Spinal cord (tissue), 10 donors: ENCODE results near the gene BGN. TPM values are rescaled to one million over a fixed set of nuclear protein-coding genes. Genes with fewer than 3 reads are reported as not detected.

Experiments
- DNase-seq, 6 donors: peaks; one replicate each; pipeline versions ENCODE4 v3.0.0 to v3.0.0-alpha.2; 2013 to 2015; ENCODE audit warnings: low spot score in 6 of 6, low read depth in 4 of 6
- H3K27ac ChIP-seq: one replicate; pipeline ENCODE4 v1.5.1; 2013; ENCODE audit warnings: low read depth, low read length, control low read depth
- H3K27me3 ChIP-seq: one replicate; pipeline ENCODE4 v1.6.1; 2013; ENCODE audit warnings: low read length; ENCODE audit not compliant: control insufficient read depth, insufficient read depth
- H3K36me3 ChIP-seq: one replicate; pipeline ENCODE4 v1.6.1; 2013; ENCODE audit warnings: low read length; ENCODE audit not compliant: control insufficient read depth, insufficient read depth
- H3K4me1 ChIP-seq: one replicate; pipeline ENCODE4 v1.6.1; 2013; ENCODE audit warnings: low read length; ENCODE audit not compliant: control insufficient read depth, insufficient read depth
- H3K4me3 ChIP-seq: one replicate; pipeline ENCODE4 v1.5.1; 2013; ENCODE audit warnings: low read depth, low read length, control low read depth
- H3K9me3 ChIP-seq: one replicate; pipeline ENCODE4 v1.6.1; 2013; ENCODE audit warnings: low read length; ENCODE audit not compliant: control insufficient read depth, insufficient read depth
- WGBS: methylation state at CpG from one replicate; pipeline ENCODE4 v1.1.5; 2013; ENCODE audit warnings: missing lambda C conversion rate; ENCODE audit not compliant: insufficient coverage; 5-methylcytosine and 5-hydroxymethylcytosine counted together
- polyA plus RNA-seq, 2 donors: library from polyadenylated mRNA; unstranded; fragments of 120-200 nt; gene quantifications; one replicate each; pipeline ENCODE4 v1.2.1, GENCODE V29; 2013; ENCODE audit not compliant: insufficient read length in 2 of 2
- total RNA-seq, 2 donors: library from RNA; depleted of rRNA in 1 of 2; stranded (reverse); fragments of 120-200 nt in 1 of 2; fragments of >200 nt in 1 of 2; gene quantifications; one replicate each; pipeline versions ENCODE4 v1.2.3 to v1.2.4, GENCODE V29; 2013 to 2014
- donor health status: healthy.

Gene BGN
- total and polyA plus RNA-seq, 4 donors: 40.2 to 136 (median 83.5) TPM

DNA sequence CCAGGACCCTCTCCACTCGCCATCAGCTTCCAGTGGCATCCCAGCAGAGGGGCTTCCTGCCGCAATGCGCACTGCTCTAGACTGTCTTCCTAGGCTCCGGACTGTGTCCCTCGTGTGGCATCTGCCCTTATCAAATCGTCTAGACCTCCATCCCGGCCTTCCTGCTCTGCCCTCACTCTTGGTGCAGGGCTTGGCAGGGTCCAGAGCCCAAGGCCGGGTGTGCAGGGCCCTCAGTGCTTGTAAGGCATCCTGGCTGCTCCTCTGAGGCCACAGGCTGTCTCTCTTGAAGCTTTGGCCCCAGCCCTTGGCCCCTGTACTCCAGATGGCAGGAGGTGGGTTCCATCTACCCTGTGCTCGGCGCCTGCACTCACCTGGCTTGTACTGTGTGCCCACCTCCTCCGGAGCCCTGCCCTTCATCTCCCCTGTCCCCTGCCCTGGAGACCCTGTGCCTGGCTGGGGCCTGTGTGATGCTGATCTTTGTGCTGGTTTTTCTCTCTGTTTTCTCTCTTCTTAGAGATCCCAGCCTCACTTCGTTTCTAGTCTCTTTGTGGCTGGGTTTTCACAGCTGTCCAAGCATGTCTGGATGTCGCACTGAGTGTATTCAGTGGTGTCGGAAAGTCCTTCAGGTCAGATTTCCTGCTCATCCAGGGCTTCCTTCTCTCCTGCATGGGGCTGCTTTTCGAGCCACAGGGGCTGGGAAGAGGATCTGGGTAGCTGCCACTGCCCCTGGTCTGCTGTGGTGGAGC is 45.2 kb upstream of the BGN start:
- peaks cover 43% of the 10 kb centered on the region for H3K36me3 ChIP-seq
- no peak overlapping the region for H3K27ac ChIP-seq
- no peaks in the 10 kb centered on the region for H3K4me1 ChIP-seq
- DNase-seq: no peak
- H3K4me3 ChIP-seq: no peak overlapping the region
- 86% methylated on average over 10 of the region's 15 CpGs for WGBS
- no peaks in the 10 kb centered on the region for H3K27me3 ChIP-seq
- no peaks in the 10 kb centered on the region for H3K9me3 ChIP-seq

- Histone ChIP-seq H3K27me3 (no peaks in the 10 kb centered on the region), H3K9me3 (no peaks in the 10 kb centered on the region), H3K27ac (no peak overlapping the region), H3K36me3 (peaks cover 44% of the 10 kb centered on the region), H3K4me1 (peaks cover 3% of the 10 kb centered on the region), H3K4me3 (no peak overlapping the region)
- WGBS: 86% methylated on average over 23 of the region's 26 CpGs
- DNase-seq: no peak
Measured at GRCh38 chrX:153450114-153450948, 44.4 kb upstream of the BGN start.

DNA sequence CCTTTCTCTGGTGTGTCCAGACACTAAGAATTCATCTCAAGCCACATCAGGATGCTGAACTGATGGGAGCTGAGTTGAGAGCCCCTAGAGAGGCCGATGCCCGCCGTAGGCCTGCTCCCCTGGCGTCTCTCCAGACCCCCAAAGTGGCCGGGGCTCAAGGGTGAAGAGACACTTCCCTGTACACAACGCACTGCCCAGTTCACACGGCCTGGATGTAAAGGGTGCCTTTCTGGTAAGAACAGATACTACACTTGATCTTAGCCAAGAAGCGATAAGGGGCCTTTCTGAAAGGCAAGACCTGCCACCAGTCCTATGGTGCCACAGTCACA is 43.9 kb upstream of the BGN start:
- peaks cover 45% of the 10 kb centered on the region for H3K36me3 ChIP-seq
- H3K9me3 ChIP-seq: no peaks in the 10 kb centered on the region
- no peaks in the 10 kb centered on the region for H3K27me3 ChIP-seq
- peaks cover 9% of the 10 kb centered on the region for H3K4me1 ChIP-seq
- 81% methylated on average over 5 of the region's 8 CpGs for WGBS
- no peak for DNase-seq
- H3K27ac ChIP-seq: no peak overlapping the region
- no peak overlapping the region for H3K4me3 ChIP-seq

- Histone ChIP-seq H3K9me3 (no peaks in the 10 kb centered on the region), H3K27ac (no peak overlapping the region), H3K36me3 (peaks cover 44% of the 10 kb centered on the region), H3K4me3 (no peak overlapping the region), H3K4me1 (peaks cover 25% of the 10 kb centered on the region), H3K27me3 (no peaks in the 10 kb centered on the region)
- DNase-seq: no peak
- 83% methylated on average over 16 of the region's 16 CpGs for WGBS
Measured at GRCh38 chrX:153454901-153455550, 39.8 kb upstream of the BGN start.

- Histone ChIP-seq H3K27me3 (no peaks in the 10 kb centered on the region), H3K4me1 (peaks cover 25% of the 10 kb centered on the region), H3K9me3 (no peaks in the 10 kb centered on the region), H3K27ac (no peak overlapping the region), H3K36me3 (peaks cover 39% of the 10 kb centered on the region), H3K4me3 (no peak overlapping the region)
- no peak for DNase-seq
- WGBS: 77% methylated on average over 16 of the region's 16 CpGs
Measured at GRCh38 chrX:153455571-153455970, 39.2 kb upstream of the BGN start.

GRCh38 chrX:153456161-153456560 is 38.6 kb upstream of the BGN start:
- Histone ChIP-seq H3K36me3 (peaks cover 35% of the 10 kb centered on the region), H3K9me3 (no peaks in the 10 kb centered on the region), H3K27ac (no peak overlapping the region), H3K27me3 (no peaks in the 10 kb centered on the region), H3K4me1 (peaks cover 25% of the 10 kb centered on the region), H3K4me3 (no peak overlapping the region)
- 73% methylated on average over 12 of the region's 12 CpGs for whole genome bisulfite sequencing
- peak in 2 of 6 donors; percentile 40 to 49 for DNase-seq

DNA sequence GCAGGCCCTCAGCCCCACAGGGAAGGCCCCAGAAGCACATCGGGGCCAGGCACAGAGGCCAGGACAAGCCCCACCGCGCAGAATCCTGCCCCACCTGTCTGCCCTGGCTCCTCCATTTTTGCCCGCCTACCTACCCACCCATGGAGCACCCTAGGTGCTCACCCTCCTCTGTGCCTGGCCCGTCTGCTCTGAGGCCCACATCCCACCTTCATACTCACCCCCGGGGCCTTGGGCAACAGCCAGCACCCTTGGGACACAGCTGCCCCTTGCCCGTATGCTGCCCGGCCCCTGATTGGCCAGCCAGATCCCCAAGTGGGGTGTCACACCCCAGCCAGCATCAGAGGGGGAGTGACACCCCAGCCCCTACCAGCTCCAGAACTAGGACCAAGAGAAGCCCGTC is 38.1 kb upstream of the BGN start:
- peaks cover 25% of the 10 kb centered on the region for H3K4me1 ChIP-seq
- H3K9me3 ChIP-seq: no peaks in the 10 kb centered on the region
- no peak overlapping the region for H3K4me3 ChIP-seq
- DNase-seq: no peak
- no peak overlapping the region for H3K27ac ChIP-seq
- WGBS: 82% methylated on average over 9 of the region's 9 CpGs
- no peaks in the 10 kb centered on the region for H3K27me3 ChIP-seq
- peaks cover 35% of the 10 kb centered on the region for H3K36me3 ChIP-seq

DNA sequence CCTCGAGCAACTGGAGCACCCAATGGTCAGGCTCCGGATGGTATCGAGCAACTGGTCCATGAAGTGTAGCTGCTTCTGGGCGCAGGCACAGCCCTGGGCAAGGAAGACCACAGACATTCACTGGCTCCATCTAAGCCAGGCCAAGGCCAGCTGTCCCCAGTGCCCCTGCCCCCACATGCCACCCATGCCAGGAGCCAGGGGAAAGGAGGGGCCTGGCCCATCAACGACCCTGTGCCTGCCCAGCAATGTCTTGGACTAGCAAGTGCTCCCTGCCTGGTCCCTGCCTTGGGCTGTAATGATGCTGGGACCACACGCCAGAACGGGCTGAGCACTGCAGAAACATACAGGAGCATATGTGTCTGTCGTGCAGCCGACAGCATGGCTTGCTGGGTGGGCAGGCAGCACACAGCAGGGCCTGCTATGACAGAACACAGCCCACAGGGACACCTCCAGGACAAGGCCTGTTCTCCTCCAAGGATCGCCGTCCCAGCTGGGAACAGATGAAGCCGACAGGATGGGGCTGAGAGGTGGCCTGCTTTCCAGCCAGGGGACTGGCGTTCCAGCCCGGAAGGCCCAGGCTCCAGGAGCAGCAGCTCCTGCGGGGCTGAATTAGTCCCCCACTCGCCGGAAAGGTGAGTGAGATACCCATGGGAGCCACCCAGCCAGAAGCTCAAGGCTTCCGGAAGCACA is 37.5 kb upstream of the BGN start:
- peaks cover 25% of the 10 kb centered on the region for H3K4me1 ChIP-seq
- no peak overlapping the region for H3K4me3 ChIP-seq
- peaks cover 38% of the 10 kb centered on the region for H3K36me3 ChIP-seq
- H3K27ac ChIP-seq: no peak overlapping the region
- no peaks in the 10 kb centered on the region for H3K9me3 ChIP-seq
- no peaks in the 10 kb centered on the region for H3K27me3 ChIP-seq
- 82% methylated on average over 18 of the region's 18 CpGs for WGBS
- no peak for DNase-seq

GRCh38 chrX:153457827-153458466 is 36.8 kb upstream of the BGN start:
- peaks cover 25% of the 10 kb centered on the region for H3K4me1 ChIP-seq
- no peaks in the 10 kb centered on the region for H3K9me3 ChIP-seq
- DNase-seq: no peak
- H3K4me3 ChIP-seq: no peak overlapping the region
- peaks cover 43% of the 10 kb centered on the region for H3K36me3 ChIP-seq
- no peaks in the 10 kb centered on the region for H3K27me3 ChIP-seq
- WGBS: 79% methylated on average over 12 of the region's 17 CpGs
- H3K27ac ChIP-seq: no peak overlapping the region
